Tibial nerve (tissue), 3 donors: Measurements from ENCODE around the gene CERS6.

Source experiments
- POLR2A ChIP-seq, 2 donors: fragments of 450-650 bp; IDR thresholded peaks; one replicate each; pipeline ENCODE4 v1.6.1; 2017; ENCODE audit warnings: antibody characterized with exemption in 2 of 2, mild to moderate bottlenecking in 2 of 2, moderate library complexity in 2 of 2
- TF ChIP-seq, protein P1 (sequence below), 5 experiments: fragments of 200-600 bp in 3 of 5; fragments of 450-650 bp in 2 of 5; sonication (generic) in 3 of 5; IDR thresholded peaks; one replicate each; pipeline ENCODE4 v1.5.1; 2016 to 2019; ENCODE audit warnings: antibody characterized with exemption in 5 of 5, mild to moderate bottlenecking in 3 of 5, moderate library complexity in 2 of 5

- TF ChIP-seq POLR2A (IDR thresholded peaks at IDR 0.05), result no peak
- TF ChIP-seq, protein P1, sequence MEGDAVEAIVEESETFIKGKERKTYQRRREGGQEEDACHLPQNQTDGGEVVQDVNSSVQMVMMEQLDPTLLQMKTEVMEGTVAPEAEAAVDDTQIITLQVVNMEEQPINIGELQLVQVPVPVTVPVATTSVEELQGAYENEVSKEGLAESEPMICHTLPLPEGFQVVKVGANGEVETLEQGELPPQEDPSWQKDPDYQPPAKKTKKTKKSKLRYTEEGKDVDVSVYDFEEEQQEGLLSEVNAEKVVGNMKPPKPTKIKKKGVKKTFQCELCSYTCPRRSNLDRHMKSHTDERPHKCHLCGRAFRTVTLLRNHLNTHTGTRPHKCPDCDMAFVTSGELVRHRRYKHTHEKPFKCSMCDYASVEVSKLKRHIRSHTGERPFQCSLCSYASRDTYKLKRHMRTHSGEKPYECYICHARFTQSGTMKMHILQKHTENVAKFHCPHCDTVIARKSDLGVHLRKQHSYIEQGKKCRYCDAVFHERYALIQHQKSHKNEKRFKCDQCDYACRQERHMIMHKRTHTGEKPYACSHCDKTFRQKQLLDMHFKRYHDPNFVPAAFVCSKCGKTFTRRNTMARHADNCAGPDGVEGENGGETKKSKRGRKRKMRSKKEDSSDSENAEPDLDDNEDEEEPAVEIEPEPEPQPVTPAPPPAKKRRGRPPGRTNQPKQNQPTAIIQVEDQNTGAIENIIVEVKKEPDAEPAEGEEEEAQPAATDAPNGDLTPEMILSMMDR (IDR thresholded peaks at IDR 0.05), result no peak
Observed at GRCh38 chr2:168698969-168699368, 242.9 kb downstream of the CERS6 start.
